CD8-positive, alpha-beta memory T cell (primary cell): Measurements from ENCODE around the gene TMEM220. TPM values are rescaled to one million over a fixed set of nuclear protein-coding genes. Genes with fewer than 3 reads are reported as not detected.
A peak's percentile ranks its signal among the peaks of the same experiment; 100 is the strongest.

ENCODE experiments used
- CTCF ChIA-PET: fragments of 350-600 bp; sonication (Branson Sonifier 250); formaldehyde crosslinking; loops from one replicate; lab custom pipeline; 2021; ENCODE audit warnings: antibody characterized with exemption; lab: Charles Lee
- POLR2A ChIA-PET: fragments of 350-600 bp; sonication (Branson Sonifier 250); formaldehyde crosslinking; loops from one replicate; lab custom pipeline; 2021; ENCODE audit warnings: antibody characterized with exemption; lab: Charles Lee
- DNase-seq, 5 donors: peaks; one replicate each; pipeline versions ENCODE4 v3.0.0 to v3.0.0-alpha.2; 2020 to 2022; ENCODE audit warnings: mixed read lengths in 1 of 5
- H3K27ac ChIP-seq: one replicate; pipeline ENCODE4 v1.7.0; 2013; ENCODE audit warnings: low read depth, mild to moderate bottlenecking, low read length, moderate library complexity
- H3K27me3 ChIP-seq: 2 replicates; pipeline ENCODE4 v1.7.0; 2013; ENCODE audit warnings: low read length, mild to moderate bottlenecking; ENCODE audit not compliant: insufficient read depth, poor library complexity, severe bottlenecking
- H3K36me3 ChIP-seq: 2 replicates; pipeline ENCODE4 v1.7.0; 2013; ENCODE audit warnings: mild to moderate bottlenecking, low read length, moderate library complexity; ENCODE audit not compliant: insufficient read depth
- H3K4me1 ChIP-seq: 2 replicates; pipeline ENCODE4 v1.7.0; 2013; ENCODE audit warnings: mild to moderate bottlenecking, low read length, moderate library complexity; ENCODE audit not compliant: insufficient read depth
- H3K4me3 ChIP-seq: 2 replicates; pipeline ENCODE4 v1.7.0; 2013; ENCODE audit warnings: mild to moderate bottlenecking, low read length
- H3K9me3 ChIP-seq: 2 replicates; pipeline ENCODE4 v1.7.0; 2013; ENCODE audit warnings: mild to moderate bottlenecking, low read length
- H3K27ac Mint-ChIP-seq, 8 donors: one replicate each; pipeline ENCODE4 v1.8.0; 2020 to 2021; ENCODE audit warnings: mixed read lengths in 8 of 8, mild to moderate bottlenecking in 6 of 8, inconsistent platforms in 3 of 8, moderate library complexity in 3 of 8
- H3K27me3 Mint-ChIP-seq, 2 donors: one replicate each; pipeline ENCODE4 v1.8.0; 2020 to 2021; ENCODE audit warnings: mixed read lengths in 2 of 2, mild to moderate bottlenecking in 1 of 2, moderate library complexity in 1 of 2
- H3K36me3 Mint-ChIP-seq, 3 donors: one replicate each; pipeline ENCODE4 v1.8.0; 2020 to 2021; ENCODE audit warnings: mixed read lengths in 3 of 3, inconsistent platforms in 1 of 3, mild to moderate bottlenecking in 1 of 3
- H3K4me1 Mint-ChIP-seq, 3 donors: one replicate each; pipeline ENCODE4 v1.8.0; 2020 to 2021; ENCODE audit warnings: mixed read lengths in 3 of 3, inconsistent platforms in 1 of 3, mild to moderate bottlenecking in 1 of 3
- H3K4me3 Mint-ChIP-seq, 7 donors: one replicate each; pipeline ENCODE4 v1.8.0; 2020 to 2021; ENCODE audit warnings: mixed read lengths in 7 of 7, mild to moderate bottlenecking in 6 of 7, moderate library complexity in 4 of 7, inconsistent platforms in 2 of 7
- H3K9me3 Mint-ChIP-seq, 5 donors: one replicate each; pipeline ENCODE4 v1.8.0; 2020 to 2022; ENCODE audit warnings: mixed read lengths in 5 of 5, mild to moderate bottlenecking in 3 of 5, moderate library complexity in 2 of 5, inconsistent platforms in 1 of 5
- polyA plus RNA-seq: library from polyadenylated mRNA; unstranded; fragments of 300-500 nt; fragmentation: Illumina TruSeq; gene quantifications from one replicate; pipeline ENCODE4 v1.2.3, GENCODE V29; 2021
- total RNA-seq, 2 experiments: library from RNA; stranded (reverse); gene quantifications; one replicate each; pipeline ENCODE4 v1.2.3, GENCODE V29; 2021

Gene TMEM220
- total and polyA plus RNA-seq, 3 experiments from 2014 or later: 0.55 to 1.4 (median 1.1) TPM

GRCh38 chr17:10752696-10753095 lies 22.9 kb upstream of the TMEM220 start:
- H3K27me3 ChIP-seq: no peaks in the 10 kb centered on the region
- POLR2A ChIA-PET: no interaction called here
- Mint-ChIP-seq H3K27me3 (peaks cover 3 to 9% of the 10 kb centered on the region in 2 donors), H3K36me3 (no peaks in the 10 kb centered on the region), H3K27ac (peak overlapping the region in 1 of 8 donors; percentile 16), H3K4me3 (no peak overlapping the region), H3K9me3 (no peaks in the 10 kb centered on the region), H3K4me1 (no peaks in the 10 kb centered on the region)
- no peaks in the 10 kb centered on the region for H3K36me3 ChIP-seq
- CTCF ChIA-PET: no interaction called here
- no peak overlapping the region for H3K27ac ChIP-seq
- DNase-seq: no peak
- H3K9me3 ChIP-seq: no peaks in the 10 kb centered on the region
- no peaks in the 10 kb centered on the region for H3K4me1 ChIP-seq
- no peak overlapping the region for H3K4me3 ChIP-seq

GRCh38 chr17:10751563-10751962 lies 21.7 kb upstream of the TMEM220 start:
- Histone ChIP-seq H3K4me1 (no peaks in the 10 kb centered on the region), H3K9me3 (no peaks in the 10 kb centered on the region), H3K27me3 (no peaks in the 10 kb centered on the region), H3K36me3 (no peaks in the 10 kb centered on the region), H3K4me3 (no peak overlapping the region), H3K27ac (no peak overlapping the region)
- peaks cover 3 to 12% of the 10 kb centered on the region in 2 donors for H3K27me3 Mint-ChIP-seq
- H3K36me3 Mint-ChIP-seq: no peaks in the 10 kb centered on the region
- H3K4me3 Mint-ChIP-seq: no peak overlapping the region
- no peaks in the 10 kb centered on the region for H3K9me3 Mint-ChIP-seq
- no peak for DNase-seq
- POLR2A ChIA-PET: no interaction called here
- no peaks in the 10 kb centered on the region for H3K4me1 Mint-ChIP-seq
- CTCF ChIA-PET: interaction anchor here (1.0 kb wide), 1 partner anchor 14 kb away, joined by 4 read pairs; no protein-coding TSS in a partner anchor
- peak overlapping the region in 1 of 8 donors; percentile 57 for H3K27ac Mint-ChIP-seq

GRCh38 chr17:10750210-10750609 lies 20.4 kb upstream of the TMEM220 start:
- POLR2A ChIA-PET: no interaction called here
- CTCF ChIA-PET: no interaction called here

GRCh38 chr17:10748531-10749181 lies 18.8 kb upstream of the TMEM220 start:
- H3K27ac ChIP-seq: no peak overlapping the region
- H3K9me3 ChIP-seq: no peaks in the 10 kb centered on the region
- peaks cover 14% of the 10 kb centered on the region for H3K4me1 ChIP-seq
- ChIA-PET POLR2A (no interaction called here), CTCF (interaction anchor here (2.3 kb wide), 1 partner anchor 12 kb away, joined by 8 read pairs; no protein-coding TSS in a partner anchor)
- peaks cover 5 to 12% of the 10 kb centered on the region in 2 donors for H3K27me3 Mint-ChIP-seq
- H3K36me3 Mint-ChIP-seq: no peaks in the 10 kb centered on the region
- H3K9me3 Mint-ChIP-seq: no peaks in the 10 kb centered on the region
- DNase-seq: no peak
- peaks cover 6 to 8% (median 7%) of the 10 kb centered on the region in 3 donors for H3K4me1 Mint-ChIP-seq
- H3K36me3 ChIP-seq: no peaks in the 10 kb centered on the region
- no peak overlapping the region for H3K4me3 ChIP-seq
- H3K27ac Mint-ChIP-seq: no peak overlapping the region
- no peaks in the 10 kb centered on the region for H3K27me3 ChIP-seq
- no peak overlapping the region for H3K4me3 Mint-ChIP-seq

More at GRCh38 chr17:10750210-10750609, 20.4 kb upstream of the TMEM220 start:
- Mint-ChIP-seq H3K4me3 (no peak overlapping the region), H3K4me1 (no peaks in the 10 kb centered on the region), H3K27ac (no peak overlapping the region), H3K9me3 (no peaks in the 10 kb centered on the region), H3K36me3 (no peaks in the 10 kb centered on the region), H3K27me3 (peaks cover 5 to 12% of the 10 kb centered on the region in 2 donors)
- Histone ChIP-seq H3K4me1 (peaks cover 1% of the 10 kb centered on the region), H3K27ac (no peak overlapping the region), H3K27me3 (no peaks in the 10 kb centered on the region), H3K9me3 (no peaks in the 10 kb centered on the region), H3K36me3 (no peaks in the 10 kb centered on the region), H3K4me3 (no peak overlapping the region)
- no peak for DNase-seq

GRCh38 chr17:10745231-10745630 lies 15.4 kb upstream of the TMEM220 start:
- H3K27me3 ChIP-seq: no peaks in the 10 kb centered on the region
- no peaks in the 10 kb centered on the region for H3K36me3 ChIP-seq
- H3K4me3 Mint-ChIP-seq: no peak overlapping the region
- DNase-seq: no peak
- peaks cover 6 to 10% (median 8%) of the 10 kb centered on the region in 3 donors for H3K4me1 Mint-ChIP-seq
- peaks cover 14% of the 10 kb centered on the region for H3K4me1 ChIP-seq
- no peaks in the 10 kb centered on the region for H3K9me3 Mint-ChIP-seq
- no peaks in the 10 kb centered on the region for H3K36me3 Mint-ChIP-seq
- ChIA-PET POLR2A (no interaction called here), CTCF (no interaction called here)
- H3K9me3 ChIP-seq: no peaks in the 10 kb centered on the region
- H3K4me3 ChIP-seq: no peak overlapping the region
- H3K27ac Mint-ChIP-seq: peak overlapping the region in 1 of 8 donors; percentile 7
- no peak overlapping the region for H3K27ac ChIP-seq
- peaks cover 9 to 13% of the 10 kb centered on the region in 2 donors for H3K27me3 Mint-ChIP-seq

- ChIA-PET CTCF (no interaction called here), POLR2A (interaction anchor here (0.6 kb wide), 1 partner anchor 86 kb away, joined by 3 read pairs; no protein-coding TSS in a partner anchor)
- peak overlapping the region; percentile 12 for H3K4me3 ChIP-seq
- Mint-ChIP-seq H3K27ac (peak overlapping the region in 2 of 8 donors; percentile 2 to 61), H3K4me1 (peaks cover 6 to 10% (median 8%) of the 10 kb centered on the region in 3 donors), H3K27me3 (peaks cover 13 to 16% of the 10 kb centered on the region in 2 donors), H3K4me3 (peak overlapping the region in 2 of 7 donors; percentile 34 to 44), H3K36me3 (no peaks in the 10 kb centered on the region), H3K9me3 (no peaks in the 10 kb centered on the region)
- peaks cover 14% of the 10 kb centered on the region for H3K4me1 ChIP-seq
- H3K27me3 ChIP-seq: no peaks in the 10 kb centered on the region
- H3K27ac ChIP-seq: no peak overlapping the region
- DNase-seq: peak in 2 of 5 donors; percentile 22 to 66
- H3K9me3 ChIP-seq: no peaks in the 10 kb centered on the region
- no peaks in the 10 kb centered on the region for H3K36me3 ChIP-seq
Measured at GRCh38 chr17:10744501-10745000, 14.7 kb upstream of the TMEM220 start.

- ChIA-PET CTCF (no interaction called here), POLR2A (interaction anchor here (0.6 kb wide), 1 partner anchor 85 kb away, joined by 3 read pairs; no protein-coding TSS in a partner anchor)
- no peaks in the 10 kb centered on the region for H3K27me3 ChIP-seq
- Mint-ChIP-seq H3K36me3 (no peaks in the 10 kb centered on the region), H3K27ac (no peak overlapping the region), H3K27me3 (peaks cover 10 to 14% of the 10 kb centered on the region in 2 donors), H3K9me3 (no peaks in the 10 kb centered on the region), H3K4me3 (no peak overlapping the region), H3K4me1 (peaks cover 6 to 10% (median 8%) of the 10 kb centered on the region in 3 donors)
- no peak for DNase-seq
- H3K9me3 ChIP-seq: no peaks in the 10 kb centered on the region
- no peak overlapping the region for H3K27ac ChIP-seq
- peaks cover 14% of the 10 kb centered on the region for H3K4me1 ChIP-seq
- H3K36me3 ChIP-seq: no peaks in the 10 kb centered on the region
- no peak overlapping the region for H3K4me3 ChIP-seq
Measured at GRCh38 chr17:10743316-10744009, 13.6 kb upstream of the TMEM220 start.

- no peaks in the 10 kb centered on the region for H3K27me3 ChIP-seq
- Mint-ChIP-seq H3K27me3 (peaks cover 13 to 18% of the 10 kb centered on the region in 2 donors), H3K36me3 (no peaks in the 10 kb centered on the region), H3K27ac (no peak overlapping the region), H3K4me1 (peaks cover 6 to 10% (median 8%) of the 10 kb centered on the region in 3 donors), H3K9me3 (no peaks in the 10 kb centered on the region), H3K4me3 (no peak overlapping the region)
- no peaks in the 10 kb centered on the region for H3K36me3 ChIP-seq
- POLR2A ChIA-PET: no interaction called here
- CTCF ChIA-PET: no interaction called here
- no peak overlapping the region for H3K4me3 ChIP-seq
- H3K27ac ChIP-seq: no peak overlapping the region
- no peak for DNase-seq
- H3K4me1 ChIP-seq: peaks cover 15% of the 10 kb centered on the region
- no peaks in the 10 kb centered on the region for H3K9me3 ChIP-seq
Measured at GRCh38 chr17:10742431-10742830, 12.6 kb upstream of the TMEM220 start.
